ENCODE data around the gene POLR2I. TPM values are rescaled to one million over a fixed set of nuclear protein-coding genes. Genes with fewer than 3 reads are reported as not detected.

Gene POLR2I
- total and polyA plus RNA-seq, 2 of the 13 experiments (the other 11 are each of a cell fraction or from before 2014, with no cell fraction given) = 40.5 to 104 TPM

DNA sequence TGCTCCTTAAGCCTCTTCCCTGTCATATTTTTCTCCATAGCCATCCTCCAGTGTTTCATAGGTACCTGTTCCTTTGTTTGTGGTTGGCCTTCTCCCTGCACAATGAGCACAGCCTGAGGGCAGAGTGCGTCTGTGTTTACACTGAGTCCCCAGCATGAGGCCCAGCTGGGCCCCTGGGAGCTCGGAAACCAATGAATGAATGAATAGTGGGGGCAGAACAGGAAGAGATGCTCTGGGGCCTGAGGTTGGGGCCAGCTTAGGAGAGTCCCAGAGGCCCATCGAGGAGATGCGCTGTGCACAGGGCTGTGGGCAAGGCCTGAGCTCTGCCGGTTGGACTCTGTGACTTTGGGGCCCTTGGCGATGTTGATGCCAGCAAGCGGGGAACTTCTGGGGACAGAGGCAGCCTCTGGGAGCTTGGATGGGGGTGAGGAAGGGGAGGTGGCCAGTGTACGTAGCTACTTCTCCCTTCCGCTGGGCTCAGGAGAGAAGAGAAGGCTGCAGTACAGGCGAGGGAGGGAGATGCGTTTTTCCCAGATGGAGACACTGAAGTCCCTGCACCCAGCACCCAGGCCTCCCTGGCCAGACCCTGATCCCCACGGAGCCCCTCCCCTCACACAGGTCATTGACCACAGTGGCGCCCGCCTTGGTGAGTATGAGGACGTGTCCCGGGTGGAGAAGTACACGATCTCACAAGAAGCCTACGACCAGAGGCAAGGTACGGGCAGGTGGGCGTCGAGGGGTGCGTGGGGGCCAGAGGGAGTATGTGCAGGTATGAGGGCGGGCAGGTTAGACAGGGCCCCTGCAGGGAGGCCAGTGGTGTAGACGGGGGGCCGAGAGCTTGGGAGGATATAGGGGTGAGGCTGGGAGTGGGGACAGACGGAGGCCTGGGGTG is 5.7 kb upstream of the POLR2I start (continued):
- TF ChIP-seq SALL2 (CRISPR knock-in tag; IDR thresholded peaks at IDR 0.05) (no peak), ZBTB3 (CRISPR knock-in tag; IDR thresholded peaks at IDR 0.05; ENCODE audit: borderline replicate concordance, low read depth) (0 out of 2 replicates have a peak, but pooled peaks have one; percentile 42), BHLHE40 (IDR thresholded peaks at IDR 0.05; ENCODE audit: low read length) (0 out of 2 replicates have a peak, but pooled peaks have one; percentile 28), RELA (CRISPR knock-in tag; IDR thresholded peaks at IDR 0.05) (0 out of 2 replicates have a peak, but pooled peaks have one; percentile 74), KDM5B (CRISPR knock-in tag; IDR thresholded peaks at IDR 0.05; ENCODE audit: borderline replicate concordance) (peak; percentile 29; the same call in 1 of the 2 replicates), KLF11 (CRISPR knock-in tag; IDR thresholded peaks at IDR 0.05) (peak; percentile 84; the same call in 1 of the 2 replicates), YY1 (IDR thresholded peaks at IDR 0.05; ENCODE audit: insufficient read depth, insufficient replicate concordance, low read depth, low read length) (peak; percentile 56), ZFYVE20 (CRISPR knock-in tag; IDR thresholded peaks at IDR 0.05; ENCODE audit: borderline replicate concordance, low read depth) (no peak), GABPA (IDR thresholded peaks at IDR 0.05; ENCODE audit: low read depth, low read length) (0 out of 2 replicates have a peak, but pooled peaks have one; percentile 9), GABPA (CRISPR knock-in tag; IDR thresholded peaks at IDR 0.05; ENCODE audit: low read depth) (peak; percentile 67), REL (CRISPR knock-in tag; conservative IDR thresholded peaks at IDR 0.05) (0 out of 2 replicates have a peak, but pooled peaks have one; percentile 53), ZNF674 (CRISPR knock-in tag; IDR thresholded peaks at IDR 0.05; ENCODE audit: low read depth) (no peak), YEATS4 (CRISPR knock-in tag; IDR thresholded peaks at IDR 0.05; ENCODE audit: borderline replicate concordance) (peak; percentile 90), ZNF891 (CRISPR knock-in tag; IDR thresholded peaks at IDR 0.05) (no peak), ZNF720 (CRISPR knock-in tag; IDR thresholded peaks at IDR 0.05) (no peak), HBP1 (CRISPR knock-in tag; IDR thresholded peaks at IDR 0.05; ENCODE audit: low read depth) (peak; percentile 100), ZBTB20 (CRISPR knock-in tag; IDR thresholded peaks at IDR 0.05; ENCODE audit: borderline replicate concordance, low read depth) (no peak), ZNF430 (CRISPR knock-in tag; IDR thresholded peaks at IDR 0.05) (peak; percentile 65; the same call in 1 of the 2 replicates), ZNF546 (CRISPR knock-in tag; conservative IDR thresholded peaks at IDR 0.05) (peak; percentile 89; the same call in 1 of the 2 replicates), MBNL3 (CRISPR knock-in tag; conservative IDR thresholded peaks at IDR 0.05) (no peak), RBAK (CRISPR knock-in tag; IDR thresholded peaks at IDR 0.05) (no peak)
- TF ChIP-seq, protein P1, sequence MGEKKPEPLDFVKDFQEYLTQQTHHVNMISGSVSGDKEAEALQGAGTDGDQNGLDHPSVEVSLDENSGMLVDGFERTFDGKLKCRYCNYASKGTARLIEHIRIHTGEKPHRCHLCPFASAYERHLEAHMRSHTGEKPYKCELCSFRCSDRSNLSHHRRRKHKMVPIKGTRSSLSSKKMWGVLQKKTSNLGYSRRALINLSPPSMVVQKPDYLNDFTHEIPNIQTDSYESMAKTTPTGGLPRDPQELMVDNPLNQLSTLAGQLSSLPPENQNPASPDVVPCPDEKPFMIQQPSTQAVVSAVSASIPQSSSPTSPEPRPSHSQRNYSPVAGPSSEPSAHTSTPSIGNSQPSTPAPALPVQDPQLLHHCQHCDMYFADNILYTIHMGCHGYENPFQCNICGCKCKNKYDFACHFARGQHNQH (CRISPR knock-in tag; IDR thresholded peaks at IDR 0.05) = peak; percentile 63; the same call in 1 of the 2 replicates
- TF ChIP-seq, protein P2, sequence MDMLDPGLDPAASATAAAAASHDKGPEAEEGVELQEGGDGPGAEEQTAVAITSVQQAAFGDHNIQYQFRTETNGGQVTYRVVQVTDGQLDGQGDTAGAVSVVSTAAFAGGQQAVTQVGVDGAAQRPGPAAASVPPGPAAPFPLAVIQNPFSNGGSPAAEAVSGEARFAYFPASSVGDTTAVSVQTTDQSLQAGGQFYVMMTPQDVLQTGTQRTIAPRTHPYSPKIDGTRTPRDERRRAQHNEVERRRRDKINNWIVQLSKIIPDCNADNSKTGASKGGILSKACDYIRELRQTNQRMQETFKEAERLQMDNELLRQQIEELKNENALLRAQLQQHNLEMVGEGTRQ (IDR thresholded peaks at IDR 0.05; ENCODE audit: low read depth, low read length) = no peak
- TF ChIP-seq, protein P2 (CRISPR knock-in tag; IDR thresholded peaks at IDR 0.05; ENCODE audit: borderline replicate concordance) = no peak
